Subcutaneous adipose tissue (tissue), 4 donors: ENCODE results near the gene HS6ST3. TPM values are rescaled to one million over a fixed set of nuclear protein-coding genes. Genes with fewer than 3 reads are reported as not detected.

Experiments
- total RNA-seq, 4 donors: library from RNA; depleted of rRNA; stranded (reverse); fragments of >200 nt; gene quantifications; one replicate each; pipeline ENCODE4 v1.1.0, GENCODE V29; 2016
- TF ChIP-seq, protein P1 (sequence below): fragments of 450-650 bp; IDR thresholded peaks from one replicate; pipeline ENCODE4 v1.5.1; 2016; ENCODE audit warnings: low read depth, mild to moderate bottlenecking, control low read depth, antibody characterized with exemption, moderate library complexity

The HS6ST3 gene
- total RNA-seq, 4 donors from 2014 or later = 0.33 to 1.3 (median 0.99) TPM

DNA sequence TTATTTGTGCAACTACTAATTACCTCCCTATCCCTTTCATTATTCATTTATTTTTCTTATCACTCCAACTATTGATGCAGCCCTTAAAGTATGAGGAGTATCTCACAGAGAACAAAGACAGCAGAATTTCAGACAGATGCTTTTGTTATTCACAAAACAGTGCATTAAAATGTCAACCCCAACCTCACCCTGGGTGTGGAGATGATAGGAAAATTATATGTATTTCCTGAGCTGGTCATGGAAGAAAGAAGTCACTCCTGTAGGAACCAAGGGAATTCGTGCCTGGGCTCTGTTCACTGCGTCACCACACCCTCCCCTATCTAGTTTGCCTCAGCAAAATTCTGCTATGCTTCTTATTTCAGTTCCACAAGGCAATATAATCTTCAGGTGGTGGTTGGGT lies 588.9 kb downstream of the HS6ST3 start:
- TF ChIP-seq, protein P1, sequence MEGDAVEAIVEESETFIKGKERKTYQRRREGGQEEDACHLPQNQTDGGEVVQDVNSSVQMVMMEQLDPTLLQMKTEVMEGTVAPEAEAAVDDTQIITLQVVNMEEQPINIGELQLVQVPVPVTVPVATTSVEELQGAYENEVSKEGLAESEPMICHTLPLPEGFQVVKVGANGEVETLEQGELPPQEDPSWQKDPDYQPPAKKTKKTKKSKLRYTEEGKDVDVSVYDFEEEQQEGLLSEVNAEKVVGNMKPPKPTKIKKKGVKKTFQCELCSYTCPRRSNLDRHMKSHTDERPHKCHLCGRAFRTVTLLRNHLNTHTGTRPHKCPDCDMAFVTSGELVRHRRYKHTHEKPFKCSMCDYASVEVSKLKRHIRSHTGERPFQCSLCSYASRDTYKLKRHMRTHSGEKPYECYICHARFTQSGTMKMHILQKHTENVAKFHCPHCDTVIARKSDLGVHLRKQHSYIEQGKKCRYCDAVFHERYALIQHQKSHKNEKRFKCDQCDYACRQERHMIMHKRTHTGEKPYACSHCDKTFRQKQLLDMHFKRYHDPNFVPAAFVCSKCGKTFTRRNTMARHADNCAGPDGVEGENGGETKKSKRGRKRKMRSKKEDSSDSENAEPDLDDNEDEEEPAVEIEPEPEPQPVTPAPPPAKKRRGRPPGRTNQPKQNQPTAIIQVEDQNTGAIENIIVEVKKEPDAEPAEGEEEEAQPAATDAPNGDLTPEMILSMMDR = no peak

GRCh38 chr13:96680898-96681297 lies 591.0 kb downstream of the HS6ST3 start:
- TF ChIP-seq, protein P1 = no peak

- TF ChIP-seq, protein P1 = no peak
These were observed 591.9 kb downstream of the HS6ST3 start for GRCh38 chr13:96681766-96682165.

- TF ChIP-seq, protein P1 = no peak
These were observed 594.6 kb downstream of the HS6ST3 start for GRCh38 chr13:96684469-96684868.

DNA sequence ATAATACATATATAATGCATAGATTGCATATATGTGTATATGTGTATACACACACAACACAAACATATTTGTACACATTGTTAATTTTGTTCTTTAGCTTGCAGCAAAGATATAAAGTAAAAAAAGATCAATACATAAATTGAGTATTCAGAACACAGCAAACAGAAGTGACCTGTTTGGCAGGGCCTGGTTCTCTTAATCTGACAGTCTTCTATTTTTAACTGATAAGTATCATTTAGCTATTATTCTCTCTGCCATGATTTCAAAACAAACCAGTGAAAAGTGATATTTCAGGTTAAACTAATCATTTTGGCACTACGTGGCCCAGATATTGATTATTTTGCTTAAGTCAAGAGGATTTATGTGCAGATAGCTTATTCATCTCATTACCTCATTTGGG lies 595.0 kb downstream of the HS6ST3 start:
- TF ChIP-seq, protein P1 = no peak

DNA sequence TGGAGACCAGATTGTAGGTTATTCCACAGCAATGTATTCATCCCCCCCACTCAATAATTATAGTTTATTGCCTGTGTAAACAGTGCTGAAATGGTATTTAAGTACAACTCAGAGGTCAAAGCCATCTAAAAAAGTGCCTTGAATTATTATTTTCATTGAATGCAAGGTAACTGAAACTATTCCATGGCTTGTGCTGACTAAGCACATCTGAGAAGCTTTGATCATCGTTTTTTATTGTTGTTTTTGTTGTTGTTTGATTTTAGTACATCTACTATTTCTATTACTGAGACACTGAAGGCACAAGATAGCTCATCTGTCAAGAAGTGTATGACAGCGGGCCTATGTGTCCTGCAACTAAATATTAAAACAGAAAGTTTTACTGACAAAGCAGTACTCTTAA lies 596.4 kb downstream of the HS6ST3 start:
- TF ChIP-seq, protein P1 = no peak

DNA sequence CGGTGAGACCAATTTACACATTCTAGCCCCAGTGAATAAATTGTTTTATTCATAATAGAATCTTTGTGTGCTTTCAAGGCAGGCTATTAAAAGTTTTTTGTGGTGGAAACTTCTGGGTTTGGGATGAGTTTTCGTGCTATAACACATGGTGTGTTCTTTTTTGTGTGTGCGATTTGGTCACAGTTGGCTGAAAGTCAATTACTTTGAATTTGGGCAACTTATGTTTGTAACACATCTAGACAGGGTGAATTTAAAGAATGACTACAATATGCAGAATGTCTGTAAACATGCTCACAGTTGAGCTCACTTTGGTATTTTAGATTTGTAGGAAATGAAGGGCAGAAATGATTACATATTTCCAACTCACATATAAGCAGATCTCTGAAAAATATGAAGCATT lies 597.3 kb downstream of the HS6ST3 start:
- TF ChIP-seq, protein P1 = no peak
